ENCODE data around the gene SDK1.

DNA sequence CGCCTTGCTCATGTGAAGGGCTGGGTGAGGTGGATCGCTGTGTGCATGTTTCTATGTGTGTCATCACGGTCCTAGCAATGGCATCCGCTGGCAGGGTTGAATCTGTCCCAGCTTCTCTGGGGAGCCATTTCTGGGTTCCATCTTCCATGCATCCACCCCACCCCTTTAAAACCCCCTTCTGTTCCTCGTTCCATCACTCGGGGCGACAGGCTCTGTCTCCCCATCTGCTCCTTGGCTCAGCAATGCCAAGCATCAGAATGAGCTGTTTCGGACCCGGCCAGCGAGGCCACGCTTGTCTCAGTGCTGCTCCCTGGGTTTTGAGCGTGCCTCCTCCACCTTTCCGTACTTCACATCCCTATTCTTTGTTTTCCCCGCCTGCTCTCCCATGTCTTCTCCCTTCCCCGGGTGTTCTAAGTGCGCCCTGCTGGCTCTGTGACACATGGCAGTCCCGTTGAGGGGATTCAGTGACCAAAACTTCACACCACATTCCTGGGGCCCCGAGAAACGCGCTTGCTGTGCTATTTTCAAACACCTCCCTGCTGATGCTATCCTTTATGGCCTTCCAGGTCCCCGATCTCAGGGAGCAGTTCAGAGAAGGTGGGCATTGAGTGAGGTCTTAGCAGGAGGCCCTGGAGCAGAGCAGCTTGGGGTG, 827.0 kb downstream of the SDK1 start:
- TF ChIP-seq POLR2A (IDR thresholded peaks at IDR 0.05), result no peak
- TF ChIP-seq, protein P1, sequence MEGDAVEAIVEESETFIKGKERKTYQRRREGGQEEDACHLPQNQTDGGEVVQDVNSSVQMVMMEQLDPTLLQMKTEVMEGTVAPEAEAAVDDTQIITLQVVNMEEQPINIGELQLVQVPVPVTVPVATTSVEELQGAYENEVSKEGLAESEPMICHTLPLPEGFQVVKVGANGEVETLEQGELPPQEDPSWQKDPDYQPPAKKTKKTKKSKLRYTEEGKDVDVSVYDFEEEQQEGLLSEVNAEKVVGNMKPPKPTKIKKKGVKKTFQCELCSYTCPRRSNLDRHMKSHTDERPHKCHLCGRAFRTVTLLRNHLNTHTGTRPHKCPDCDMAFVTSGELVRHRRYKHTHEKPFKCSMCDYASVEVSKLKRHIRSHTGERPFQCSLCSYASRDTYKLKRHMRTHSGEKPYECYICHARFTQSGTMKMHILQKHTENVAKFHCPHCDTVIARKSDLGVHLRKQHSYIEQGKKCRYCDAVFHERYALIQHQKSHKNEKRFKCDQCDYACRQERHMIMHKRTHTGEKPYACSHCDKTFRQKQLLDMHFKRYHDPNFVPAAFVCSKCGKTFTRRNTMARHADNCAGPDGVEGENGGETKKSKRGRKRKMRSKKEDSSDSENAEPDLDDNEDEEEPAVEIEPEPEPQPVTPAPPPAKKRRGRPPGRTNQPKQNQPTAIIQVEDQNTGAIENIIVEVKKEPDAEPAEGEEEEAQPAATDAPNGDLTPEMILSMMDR (IDR thresholded peaks at IDR 0.05 in 4 of 5, conservative IDR thresholded peaks at IDR 0.05 in 1 of 5), result no peak
